ENCODE results near the gene OLR1.

DNA sequence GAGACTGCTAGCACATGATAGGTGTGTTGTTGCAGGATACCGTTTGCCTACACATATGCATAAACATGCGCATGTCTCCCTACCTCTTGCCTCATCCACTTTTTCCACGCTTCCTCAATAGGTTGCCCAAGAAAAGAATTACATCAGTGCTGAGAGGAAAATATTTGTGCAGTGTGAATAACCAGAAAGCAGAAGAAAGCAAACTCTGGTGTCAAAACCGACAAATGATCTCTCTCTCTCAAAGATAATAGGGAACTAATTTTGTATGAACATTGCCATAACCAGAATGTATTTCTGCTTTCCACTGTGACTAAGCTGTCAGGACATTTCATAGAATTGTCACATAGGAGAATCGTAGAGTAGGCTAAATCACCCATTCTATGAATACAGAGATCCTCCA lies 43.2 kb downstream of the OLR1 start:
- TF ChIP-seq, protein P1, sequence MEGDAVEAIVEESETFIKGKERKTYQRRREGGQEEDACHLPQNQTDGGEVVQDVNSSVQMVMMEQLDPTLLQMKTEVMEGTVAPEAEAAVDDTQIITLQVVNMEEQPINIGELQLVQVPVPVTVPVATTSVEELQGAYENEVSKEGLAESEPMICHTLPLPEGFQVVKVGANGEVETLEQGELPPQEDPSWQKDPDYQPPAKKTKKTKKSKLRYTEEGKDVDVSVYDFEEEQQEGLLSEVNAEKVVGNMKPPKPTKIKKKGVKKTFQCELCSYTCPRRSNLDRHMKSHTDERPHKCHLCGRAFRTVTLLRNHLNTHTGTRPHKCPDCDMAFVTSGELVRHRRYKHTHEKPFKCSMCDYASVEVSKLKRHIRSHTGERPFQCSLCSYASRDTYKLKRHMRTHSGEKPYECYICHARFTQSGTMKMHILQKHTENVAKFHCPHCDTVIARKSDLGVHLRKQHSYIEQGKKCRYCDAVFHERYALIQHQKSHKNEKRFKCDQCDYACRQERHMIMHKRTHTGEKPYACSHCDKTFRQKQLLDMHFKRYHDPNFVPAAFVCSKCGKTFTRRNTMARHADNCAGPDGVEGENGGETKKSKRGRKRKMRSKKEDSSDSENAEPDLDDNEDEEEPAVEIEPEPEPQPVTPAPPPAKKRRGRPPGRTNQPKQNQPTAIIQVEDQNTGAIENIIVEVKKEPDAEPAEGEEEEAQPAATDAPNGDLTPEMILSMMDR (IDR thresholded peaks at IDR 0.05 in 2 of 3, conservative IDR thresholded peaks at IDR 0.05 in 1 of 3; ENCODE audit: borderline replicate concordance in 1 of 3, insufficient read depth in 1 of 3, low read depth in 2 of 3, low read length in 2 of 3) = no peak
- TF ChIP-seq POLR2AphosphoS5 (IDR thresholded peaks at IDR 0.05; ENCODE audit: low read depth, low read length) = no peak
- TF ChIP-seq SIN3A (IDR thresholded peaks at IDR 0.05; ENCODE audit: low read depth) = no peak
- no peak for TF ChIP-seq EZH2 (IDR thresholded peaks at IDR 0.05)
- TF ChIP-seq EGR1 (IDR thresholded peaks at IDR 0.05; ENCODE audit: low read depth) = no peak
- TF ChIP-seq, protein P2, sequence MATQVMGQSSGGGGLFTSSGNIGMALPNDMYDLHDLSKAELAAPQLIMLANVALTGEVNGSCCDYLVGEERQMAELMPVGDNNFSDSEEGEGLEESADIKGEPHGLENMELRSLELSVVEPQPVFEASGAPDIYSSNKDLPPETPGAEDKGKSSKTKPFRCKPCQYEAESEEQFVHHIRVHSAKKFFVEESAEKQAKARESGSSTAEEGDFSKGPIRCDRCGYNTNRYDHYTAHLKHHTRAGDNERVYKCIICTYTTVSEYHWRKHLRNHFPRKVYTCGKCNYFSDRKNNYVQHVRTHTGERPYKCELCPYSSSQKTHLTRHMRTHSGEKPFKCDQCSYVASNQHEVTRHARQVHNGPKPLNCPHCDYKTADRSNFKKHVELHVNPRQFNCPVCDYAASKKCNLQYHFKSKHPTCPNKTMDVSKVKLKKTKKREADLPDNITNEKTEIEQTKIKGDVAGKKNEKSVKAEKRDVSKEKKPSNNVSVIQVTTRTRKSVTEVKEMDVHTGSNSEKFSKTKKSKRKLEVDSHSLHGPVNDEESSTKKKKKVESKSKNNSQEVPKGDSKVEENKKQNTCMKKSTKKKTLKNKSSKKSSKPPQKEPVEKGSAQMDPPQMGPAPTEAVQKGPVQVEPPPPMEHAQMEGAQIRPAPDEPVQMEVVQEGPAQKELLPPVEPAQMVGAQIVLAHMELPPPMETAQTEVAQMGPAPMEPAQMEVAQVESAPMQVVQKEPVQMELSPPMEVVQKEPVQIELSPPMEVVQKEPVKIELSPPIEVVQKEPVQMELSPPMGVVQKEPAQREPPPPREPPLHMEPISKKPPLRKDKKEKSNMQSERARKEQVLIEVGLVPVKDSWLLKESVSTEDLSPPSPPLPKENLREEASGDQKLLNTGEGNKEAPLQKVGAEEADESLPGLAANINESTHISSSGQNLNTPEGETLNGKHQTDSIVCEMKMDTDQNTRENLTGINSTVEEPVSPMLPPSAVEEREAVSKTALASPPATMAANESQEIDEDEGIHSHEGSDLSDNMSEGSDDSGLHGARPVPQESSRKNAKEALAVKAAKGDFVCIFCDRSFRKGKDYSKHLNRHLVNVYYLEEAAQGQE (IDR thresholded peaks at IDR 0.05; ENCODE audit: low read depth) = no peak
- TF ChIP-seq POLR2A (IDR thresholded peaks at IDR 0.05; ENCODE audit: borderline replicate concordance, extremely low read depth, insufficient read depth, insufficient read length) = no peak
- no peak for TF ChIP-seq JUND (IDR thresholded peaks at IDR 0.05)
- no peak for TF ChIP-seq CEBPB (IDR thresholded peaks at IDR 0.05; ENCODE audit: low read depth)

Measured in HCT116 (cell line).